ENCODE results near the gene CDK13. TPM values are rescaled to one million over a fixed set of nuclear protein-coding genes. Genes with fewer than 3 reads are reported as not detected.

CDK13 gene
- total RNA-seq, 1 donor from 2014 or later, result 45.3 TPM

- TF ChIP-seq EZH2 (IDR thresholded peaks at IDR 0.05; ENCODE audit: insufficient read depth, low read length) (no peak), CTCF (IDR thresholded peaks at IDR 0.05; ENCODE audit: insufficient read depth, low read depth, low read length) (no peak)
- FAIRE-seq (no peak), DNase-seq (ENCODE audit: low read depth) (no peak)
- Histone ChIP-seq H3K9ac (ENCODE audit: low read length) (no peak overlapping the region), H2AFZ (ENCODE audit: low read depth, low read length) (no peak overlapping the region), H3K79me2 (ENCODE audit: insufficient read depth, low read length) (no peaks in the 10 kb centered on the region), H3K4me2 (ENCODE audit: low read length) (no peak overlapping the region), H3K36me3 (ENCODE audit: insufficient read depth, low read length) (no peaks in the 10 kb centered on the region), H3K27ac (ENCODE audit: low read depth, low read length) (no peak overlapping the region), H3K27me3 (ENCODE audit: insufficient read depth, low read length) (no peaks in the 10 kb centered on the region), H4K20me1 (ENCODE audit: insufficient read depth, low read length) (no peaks in the 10 kb centered on the region), H3K4me1 (ENCODE audit: insufficient read depth, low read length) (no peaks in the 10 kb centered on the region), H3K4me3 (ENCODE audit: insufficient read depth, low read depth, low read length) (no peak overlapping the region), H3K9me3 (ENCODE audit: insufficient read depth, low read depth, low read length) (no peaks in the 10 kb centered on the region)
- Mint-ChIP-seq H3K27ac (ENCODE audit: unreplicated experiment) (no peak overlapping the region), H3K9me3 (ENCODE audit: unreplicated experiment) (peaks cover 18% of the 10 kb centered on the region), H3K4me3 (ENCODE audit: unreplicated experiment) (no peak overlapping the region), H3K36me3 (ENCODE audit: low read depth, unreplicated experiment) (peaks cover 7% of the 10 kb centered on the region), H3K4me1 (ENCODE audit: low read depth, unreplicated experiment) (peaks cover 3% of the 10 kb centered on the region), H3K27me3 (ENCODE audit: low read depth, unreplicated experiment) (no peaks in the 10 kb centered on the region)
These were observed 198.6 kb downstream of the CDK13 start for GRCh38 chr7:40148671-40149070.

Other genes with a start within 250 kb of the CDK13 start
- gene MPLKIP, start 184.4 kb downstream of the CDK13 start, total RNA-seq, result 30.8 and 32.0 TPM in 2 replicates
- 15.5 and 17.9 TPM in 2 replicates for gene SUGCT, start 184.7 kb downstream of the CDK13 start, total RNA-seq

Measured in astrocyte (in vitro differentiated cells and primary cell).